Breast epithelium (tissue), 4 donors: ENCODE measurements around the gene DMKN. TPM values are rescaled to one million over a fixed set of nuclear protein-coding genes. Genes with fewer than 3 reads are reported as not detected.
A peak's percentile ranks its signal among the peaks of the same experiment; 100 is the strongest.

ENCODE experiments used
- DNase-seq, 2 donors: peaks; one replicate each; pipeline ENCODE4 v3.0.0-alpha.2; 2019; ENCODE audit warnings: low spot score in 2 of 2
- H3K27ac ChIP-seq, 2 donors: fragments of 200-600 bp; sonication (generic) in 1 of 2; one replicate each; pipeline ENCODE4 v1.5.1; 2016 to 2019; ENCODE audit warnings: mild to moderate bottlenecking in 1 of 2
- H3K27me3 ChIP-seq, 2 donors: fragments of 200-600 bp; sonication (generic) in 1 of 2; one replicate each; pipeline versions ENCODE4 v1.5.1 to v1.6.0; 2017 to 2019; ENCODE audit warnings: control low read depth in 1 of 2, mild to moderate bottlenecking in 1 of 2
- H3K36me3 ChIP-seq: fragments of 200-600 bp; one replicate; pipeline ENCODE4 v1.5.1; 2019
- H3K4me1 ChIP-seq, 2 donors: fragments of 200-600 bp; sonication (generic); one replicate each; pipeline ENCODE4 v1.5.1; 2016 to 2019; ENCODE audit warnings: control low read depth in 1 of 2
- H3K4me3 ChIP-seq, 3 donors: fragments of 200-600 bp; sonication (generic); 1 replicate in 2 of 3; 2 replicates in 1 of 3; pipeline ENCODE4 v1.5.1; 2016 to 2019; ENCODE audit warnings: mild to moderate bottlenecking in 3 of 3, moderate library complexity in 2 of 3
- H3K9me3 ChIP-seq, 2 donors: fragments of 200-600 bp; sonication (generic) in 1 of 2; one replicate each; pipeline ENCODE4 v1.5.1; 2016 to 2019; ENCODE audit warnings: control low read depth in 1 of 2
- CTCF ChIP-seq, 3 donors: fragments of 450-650 bp; IDR thresholded peaks; one replicate each; pipeline ENCODE4 v1.5.1; 2016 to 2017; ENCODE audit warnings: antibody characterized with exemption in 3 of 3, mild to moderate bottlenecking in 3 of 3, moderate library complexity in 3 of 3
- POLR2A ChIP-seq: fragments of 450-650 bp; IDR thresholded peaks from one replicate; pipeline ENCODE4 v1.6.1; 2016; ENCODE audit warnings: antibody characterized with exemption, mild to moderate bottlenecking, moderate library complexity
- POLR2AphosphoS5 ChIP-seq, 3 donors: sonication (generic); formaldehyde crosslinking; IDR thresholded peaks; one replicate each; pipeline ENCODE4 v1.6.1; 2017; ENCODE audit warnings: antibody characterized with exemption in 3 of 3
- intact Hi-C: fragments of 100-400 bp; cut with DNase I; formaldehyde crosslinking; loops from one replicate; pipeline ENCODE4 v1.15.1; 2023; ENCODE audit warnings: low total_unique reads
- total RNA-seq, 3 donors: library from RNA; depleted of rRNA; stranded (reverse); fragments of >200 nt; gene quantifications; one replicate each; pipeline ENCODE4 v1.1.0, GENCODE V29; 2016

Gene DMKN
- total RNA-seq, 3 donors from 2014 or later: 0.96 to 135 (median 61.0) TPM

- Histone ChIP-seq H3K4me3 (peak overlapping the region in 2 of 3 donors; percentile 49 to 67), H3K27me3 (peaks cover 3 to 35% of the 10 kb centered on the region in 2 donors), H3K36me3 (no peaks in the 10 kb centered on the region), H3K27ac (no peak overlapping the region), H3K9me3 (no peaks in the 10 kb centered on the region), H3K4me1 (no peaks in the 10 kb centered on the region)
- intact Hi-C loops: no loop called here
- TF ChIP-seq POLR2A (no peak), CTCF (IDR thresholded peaks at IDR 0.05) (no peak), POLR2AphosphoS5 (IDR thresholded peaks at IDR 0.05) (no peak)
- no peak for DNase-seq
Observed at GRCh38 chr19:35556846-35557538, 43.5 kb upstream of the DMKN start.

- no peak overlapping the region for H3K4me3 ChIP-seq
- TF ChIP-seq POLR2AphosphoS5 (IDR thresholded peaks at IDR 0.05): no peak
- no peak for TF ChIP-seq POLR2A
- no peak for TF ChIP-seq CTCF (IDR thresholded peaks at IDR 0.05)
- peaks cover 3 to 31% of the 10 kb centered on the region in 2 donors for H3K27me3 ChIP-seq
- no peaks in the 10 kb centered on the region for H3K4me1 ChIP-seq
- H3K27ac ChIP-seq: no peak overlapping the region
- H3K36me3 ChIP-seq: no peaks in the 10 kb centered on the region
- DNase-seq: no peak
- no peaks in the 10 kb centered on the region for H3K9me3 ChIP-seq
- intact Hi-C loops: no loop called here
Observed at GRCh38 chr19:35556025-35556590, 42.7 kb upstream of the DMKN start.

GRCh38 chr19:35555301-35556005 is 42.0 kb upstream of the DMKN start:
- intact Hi-C loops: no loop called here
- H3K9me3 ChIP-seq: no peaks in the 10 kb centered on the region
- H3K4me3 ChIP-seq: no peak overlapping the region
- H3K4me1 ChIP-seq: no peaks in the 10 kb centered on the region
- H3K27ac ChIP-seq: no peak overlapping the region
- no peak for TF ChIP-seq POLR2A
- no peak for TF ChIP-seq CTCF (IDR thresholded peaks at IDR 0.05)
- no peak for TF ChIP-seq POLR2AphosphoS5 (IDR thresholded peaks at IDR 0.05)
- DNase-seq: no peak
- H3K36me3 ChIP-seq: no peaks in the 10 kb centered on the region
- peaks cover 3 to 25% of the 10 kb centered on the region in 2 donors for H3K27me3 ChIP-seq

GRCh38 chr19:35554076-35554475 is 40.6 kb upstream of the DMKN start:
- no peaks in the 10 kb centered on the region for H3K36me3 ChIP-seq
- no peaks in the 10 kb centered on the region for H3K4me1 ChIP-seq
- DNase-seq: no peak
- no peaks in the 10 kb centered on the region for H3K9me3 ChIP-seq
- H3K27me3 ChIP-seq: peaks cover 3 to 11% of the 10 kb centered on the region in 2 donors
- TF ChIP-seq CTCF (IDR thresholded peaks at IDR 0.05) (no peak), POLR2A (no peak), POLR2AphosphoS5 (IDR thresholded peaks at IDR 0.05) (no peak)
- intact Hi-C loops: no loop called here
- H3K4me3 ChIP-seq: no peak overlapping the region
- H3K27ac ChIP-seq: no peak overlapping the region

GRCh38 chr19:35553385-35554000 is 40.0 kb upstream of the DMKN start:
- no peaks in the 10 kb centered on the region for H3K4me1 ChIP-seq
- no peaks in the 10 kb centered on the region for H3K36me3 ChIP-seq
- H3K9me3 ChIP-seq: no peaks in the 10 kb centered on the region
- no peak overlapping the region for H3K27ac ChIP-seq
- H3K27me3 ChIP-seq: peaks cover 3 to 5% of the 10 kb centered on the region in 2 donors
- TF ChIP-seq CTCF (IDR thresholded peaks at IDR 0.05) (no peak), POLR2A (no peak), POLR2AphosphoS5 (IDR thresholded peaks at IDR 0.05) (no peak)
- intact Hi-C loops: no loop called here
- H3K4me3 ChIP-seq: no peak overlapping the region
- no peak for DNase-seq
